GM10248 (cell line): ENCODE measurements around the gene WAC.

Source experiments
- CTCF ChIA-PET: fragments of 300-600 bp; sonication (Branson Sonifier 250); formaldehyde crosslinking; extraction: SDS; loops from one replicate; lab custom pipeline; 2021; ENCODE audit warnings: antibody characterized with exemption; lab: Yijun Ruan, JAX
- POLR2A ChIA-PET: fragments of 350-650 bp; sonication (Branson Sonifier 250); formaldehyde crosslinking; extraction: SDS; loops from one replicate; lab custom pipeline; 2020; ENCODE audit warnings: antibody characterized with exemption; lab: Yijun Ruan, JAX
- DNase-seq: peaks from one replicate; pipeline ENCODE4 v3.0.0; 2012; ENCODE audit errors: extremely low spot score
- CTCF ChIP-seq: IDR thresholded peaks from 2 replicates; pipeline ENCODE4 v1.5.1; 2012; ENCODE audit warnings: mild to moderate bottlenecking, low read depth; ENCODE audit errors: extremely low read depth, missing control alignments, control extremely low read depth

Gene WAC

GRCh38 chr10:28544058-28544457 is 11.1 kb downstream of the WAC start:
- CTCF ChIA-PET: interaction anchor here (1.3 to 3.0 kb wide), 4 partner anchors 8 to 28 kb away, joined by 4 to 15 read pairs (median 7); no protein-coding TSS in a partner anchor
- no peak for TF ChIP-seq CTCF
- DNase-seq: no peak
- POLR2A ChIA-PET: no interaction called here

GRCh38 chr10:28545967-28546644 is 13.2 kb downstream of the WAC start:
- no peak for TF ChIP-seq CTCF
- ChIA-PET POLR2A (interaction anchor here (1.0 kb wide), 1 partner anchor 9 kb away, joined by 3 read pairs; no protein-coding TSS in a partner anchor), CTCF (interaction anchor here (1.2 to 3.0 kb wide), 5 partner anchors 10 to 42 kb away, joined by 3 to 15 read pairs (median 6); no protein-coding TSS in a partner anchor)
- DNase-seq: no peak

DNA sequence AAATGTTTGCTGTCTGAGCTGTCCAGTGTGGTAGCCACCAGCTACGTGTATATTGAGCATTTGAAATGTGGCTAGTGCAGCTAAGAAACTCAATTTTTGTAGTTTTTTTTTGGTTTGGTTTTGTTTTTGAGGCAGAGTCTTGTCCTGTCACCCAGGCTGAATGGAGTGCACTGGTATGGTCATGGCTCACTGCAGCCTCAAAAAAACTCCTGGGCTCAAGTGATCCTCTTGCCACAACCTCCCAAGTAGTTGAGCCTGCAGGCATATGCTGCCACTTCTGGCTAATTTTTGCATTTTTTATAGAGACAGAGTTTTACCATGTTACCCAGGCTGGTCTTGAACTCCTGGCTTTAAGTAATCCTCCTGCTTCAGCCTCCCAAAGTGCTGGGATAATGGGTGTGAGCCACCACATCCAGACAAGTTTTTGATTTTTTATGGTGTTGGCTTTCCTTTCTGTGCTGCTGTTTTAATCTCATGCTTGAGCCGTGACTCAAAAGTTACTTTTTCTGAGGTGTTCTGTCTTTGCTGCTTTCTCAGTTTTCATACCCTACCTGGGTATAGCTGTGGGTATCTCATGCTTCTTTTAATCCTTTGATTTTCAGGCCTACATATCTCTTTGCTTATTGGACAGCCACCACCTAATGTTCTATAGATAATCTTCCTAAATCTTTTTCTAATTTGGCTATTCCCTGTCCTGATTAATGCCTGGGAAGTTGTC is 16.0 kb downstream of the WAC start:
- POLR2A ChIA-PET: no interaction called here
- no peak for TF ChIP-seq CTCF

GRCh38 chr10:28551086-28551485 is 18.2 kb downstream of the WAC start:
- TF ChIP-seq CTCF: no peak
- ChIA-PET POLR2A (interaction anchor here (0.7 kb wide), 1 partner anchor 1705 kb away, joined by 4 read pairs; no protein-coding TSS in a partner anchor), CTCF (interaction anchor here (1.1 to 1.3 kb wide), 5 partner anchors 13 to 77 kb away, joined by 3 to 10 read pairs (median 4); no protein-coding TSS in a partner anchor)
- no peak for DNase-seq

More for the DNA sequence above, 16.0 kb downstream of the WAC start:
- no peak for DNase-seq
- CTCF ChIA-PET: interaction anchor here (0.7 kb wide), 1 partner anchor 33 kb away, joined by 3 read pairs; no protein-coding TSS in a partner anchor

DNA sequence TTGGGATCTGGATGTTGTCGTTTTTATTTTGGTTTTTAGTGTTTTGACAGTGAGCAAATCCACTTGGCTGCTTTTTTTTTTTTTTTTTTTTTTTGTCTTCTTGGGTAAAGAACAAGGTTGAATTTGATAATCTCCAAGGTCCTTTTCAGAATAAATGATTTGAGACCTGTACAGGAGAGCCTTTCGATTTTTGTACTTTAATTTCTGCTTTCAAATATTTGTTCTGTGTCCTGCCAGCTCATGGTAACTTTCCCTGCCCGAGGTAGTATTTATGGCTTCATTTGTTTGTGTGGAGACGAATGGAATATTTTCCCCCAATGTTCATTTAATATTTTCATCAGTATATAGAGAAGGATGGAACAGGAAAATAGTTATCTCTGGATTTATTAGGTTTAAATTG is 19.9 kb downstream of the WAC start:
- no peak for DNase-seq
- CTCF ChIA-PET: no interaction called here
- no peak for TF ChIP-seq CTCF
- POLR2A ChIA-PET: interaction anchor here (0.7 kb wide), 1 partner anchor 12 kb away, joined by 4 read pairs; no protein-coding TSS in a partner anchor

- CTCF ChIA-PET: interaction anchor here (1.0 kb wide), 1 partner anchor 11 kb away, joined by 5 read pairs; no protein-coding TSS in a partner anchor
- no peak for TF ChIP-seq CTCF
- DNase-seq: no peak
- POLR2A ChIA-PET: no interaction called here
Measured at GRCh38 chr10:28554009-28554408, 21.1 kb downstream of the WAC start.
